Measurements from ENCODE around the gene RHOBTB3. TPM values are rescaled to one million over a fixed set of nuclear protein-coding genes. Genes with fewer than 3 reads are reported as not detected.

The RHOBTB3 gene
- total and polyA plus RNA-seq, 10 of the 15 experiments (the other 5 are each of a cell fraction or from before 2014, with no cell fraction given): 3.6 to 42.8 (median 8.4) TPM

DNA sequence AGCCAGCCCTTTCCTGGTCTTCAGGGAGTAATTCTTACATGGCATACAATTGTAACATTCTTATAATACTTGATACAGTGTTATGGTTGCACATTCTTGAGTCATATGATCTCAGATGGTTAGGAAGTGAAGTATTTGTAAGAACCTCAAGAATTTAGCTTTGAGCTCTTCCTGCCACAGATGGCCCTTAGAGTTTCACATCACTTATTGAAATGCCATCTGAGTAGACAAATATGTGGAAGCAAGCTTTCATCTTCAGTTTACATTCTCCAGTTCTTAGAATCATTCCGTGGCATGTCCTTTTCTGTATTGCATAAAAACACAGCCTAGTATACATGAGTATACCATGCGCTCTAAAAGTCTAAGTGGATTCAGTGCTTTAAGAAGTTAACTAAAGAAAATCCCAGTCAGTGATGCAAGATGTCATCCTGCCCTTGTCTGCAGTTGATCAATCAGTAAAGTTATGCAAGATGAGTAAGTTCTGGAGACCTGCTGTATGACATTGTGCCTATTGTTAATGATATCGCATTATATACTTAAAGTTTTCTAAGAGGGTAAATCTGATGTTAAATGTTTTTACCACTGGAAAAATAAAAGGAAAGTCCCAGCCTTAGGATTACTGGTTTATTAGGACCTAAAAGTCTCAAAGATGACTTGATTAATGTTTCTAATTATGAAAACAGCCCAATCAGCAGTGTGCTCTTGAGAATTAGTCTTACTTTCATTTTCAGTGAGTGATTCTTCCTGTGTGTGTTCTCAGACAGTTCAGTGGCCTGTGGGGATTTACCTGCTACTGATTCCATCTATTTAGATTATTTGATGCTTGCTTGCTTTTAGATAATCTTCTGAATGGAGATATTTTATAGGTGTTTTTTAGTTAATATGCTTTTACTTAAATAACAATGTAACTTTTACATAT lies 29.4 kb downstream of the RHOBTB3 start:
- H3K9ac ChIP-seq (ENCODE audit: control insufficient read depth, insufficient read depth, low read length): peak overlapping the region; percentile 52
- no peaks in the 10 kb centered on the region for H3K79me2 ChIP-seq (ENCODE audit: control insufficient read depth, insufficient read depth, low read length)
- H3K27me3 ChIP-seq (replicated peaks in 1 of 2; ENCODE audit: control insufficient read depth in 2 of 2, insufficient read depth in 2 of 2, low read length in 1 of 2): no peaks in the 10 kb centered on the region
- ChIA-PET CTCF (interaction anchor here (0.9 to 5.2 kb wide), 7 partner anchors 21 to 114 kb away, joined by 3 to 35 read pairs (median 5); partner anchors contain the start of gene RFESD), RAD21 (ENCODE audit: unreplicated experiment) (interaction anchor here (0.5 to 2.0 kb wide), 10 partner anchors 10 to 692 kb away, joined by 3 to 8 read pairs (median 4); partner anchors contain the start of genes RFESD and RHOBTB3), SMC1A (ENCODE audit: uncharacterized antibody, unreplicated experiment) (interaction anchor here (0.7 to 2.4 kb wide), 13 partner anchors 10 to 118 kb away, joined by 3 to 15 read pairs (median 6); partner anchors contain the start of genes GLRX, RFESD and RHOBTB3), POLR2A (interaction anchor here (0.5 to 2.0 kb wide), 6 partner anchors 8 to 96 kb away, joined by 3 to 4 read pairs (median 4); partner anchors contain the start of gene RHOBTB3)
- no TSS peak for BruUV-seq (replicated peaks)
- peak overlapping the region; percentile 91 for H3K4me2 ChIP-seq (ENCODE audit: control insufficient read depth, insufficient read depth)
- peak overlapping the region; percentile 94 for H3K27ac ChIP-seq (ENCODE audit: control insufficient read depth, insufficient read depth)
- FAIRE-seq: peak; percentile 91
- H3K36me3 ChIP-seq (ENCODE audit: control insufficient read depth in 2 of 2, insufficient read depth in 2 of 2, low read length in 1 of 2): peaks cover 2 to 5% of the 10 kb centered on the region in 2 experiments; a peak in 2 of 4 replicates
- H3K9me3 ChIP-seq (replicated peaks; ENCODE audit: control insufficient read depth, insufficient read depth, low read length): no peaks in the 10 kb centered on the region
- 5% methylated on average over 3 of the region's 3 CpGs for WGBS (ENCODE audit: insufficient coverage, insufficient replicate concordance, low lambda C conversion rate, missing lambda C conversion rate)
- peak; percentile 97 for ATAC-seq
- peaks cover 16% of the 10 kb centered on the region for H3K4me1 ChIP-seq (ENCODE audit: control insufficient read depth, insufficient read depth, low read length)
- peak; percentile 64 for DNase-seq (ENCODE audit: low read depth, low spot score)
- in situ Hi-C loops (cut with MboI): no loop called here
- peak overlapping the region; percentile 56 for H3K4me3 ChIP-seq
- intact Hi-C loops (cut with micrococcal nuclease; ENCODE audit: unreplicated experiment): loop anchor here (1.0 to 2.0 kb wide), 2 partner anchors 26 to 96 kb away; no protein-coding TSS in a partner anchor
- no peaks in the 10 kb centered on the region for H4K20me1 ChIP-seq (ENCODE audit: control insufficient read depth, insufficient read depth)
- peak overlapping the region; percentile 74 for H2AFZ ChIP-seq (ENCODE audit: control insufficient read depth, low read depth, low read length)
- TF ChIP-seq FOXM1 (IDR thresholded peaks at IDR 0.05; ENCODE audit: low read depth, low read length) (no peak), RBBP5 (conservative IDR thresholded peaks at IDR 0.05) (0 out of 2 replicates have a peak, but pooled peaks have one; percentile 47), NR2C2 (IDR thresholded peaks at IDR 0.05; ENCODE audit: borderline replicate concordance, control insufficient read depth, insufficient read length, low read depth) (no peak), JUND (IDR thresholded peaks at IDR 0.05; ENCODE audit: low read depth, low read length) (no peak), WRNIP1 (IDR thresholded peaks at IDR 0.05; ENCODE audit: borderline replicate concordance, low read depth, low read length) (no peak), RCOR1 (conservative IDR thresholded peaks at IDR 0.05; ENCODE audit: low read depth, low read length) (no peak), GABPA (IDR thresholded peaks at IDR 0.05; ENCODE audit: low read depth) (no peak), NFYA (IDR thresholded peaks at IDR 0.05; ENCODE audit: borderline replicate concordance, low read depth, low read length) (no peak), PAX5 (IDR thresholded peaks at IDR 0.05; ENCODE audit: borderline replicate concordance, low read depth, low read length) (no peak), DPF2 (IDR thresholded peaks at IDR 0.05) (0 out of 2 replicates have a peak, but pooled peaks have one; percentile 56), ZNF217 (IDR thresholded peaks at IDR 0.05) (peak; percentile 56; the same call in 1 of the 2 replicates), SMAD5 (IDR thresholded peaks at IDR 0.05; ENCODE audit: low read depth) (no peak), IKZF1 (conservative IDR thresholded peaks at IDR 0.05) (peak; percentile 38; the same call in 1 of the 2 replicates), NFIC (IDR thresholded peaks at IDR 0.05; ENCODE audit: low read depth, low read length) (peak; percentile 55; the same call in 1 of the 2 replicates), SIN3A (IDR thresholded peaks at IDR 0.05; ENCODE audit: low read depth, low read length) (no peak)
- TF ChIP-seq, protein P1, sequence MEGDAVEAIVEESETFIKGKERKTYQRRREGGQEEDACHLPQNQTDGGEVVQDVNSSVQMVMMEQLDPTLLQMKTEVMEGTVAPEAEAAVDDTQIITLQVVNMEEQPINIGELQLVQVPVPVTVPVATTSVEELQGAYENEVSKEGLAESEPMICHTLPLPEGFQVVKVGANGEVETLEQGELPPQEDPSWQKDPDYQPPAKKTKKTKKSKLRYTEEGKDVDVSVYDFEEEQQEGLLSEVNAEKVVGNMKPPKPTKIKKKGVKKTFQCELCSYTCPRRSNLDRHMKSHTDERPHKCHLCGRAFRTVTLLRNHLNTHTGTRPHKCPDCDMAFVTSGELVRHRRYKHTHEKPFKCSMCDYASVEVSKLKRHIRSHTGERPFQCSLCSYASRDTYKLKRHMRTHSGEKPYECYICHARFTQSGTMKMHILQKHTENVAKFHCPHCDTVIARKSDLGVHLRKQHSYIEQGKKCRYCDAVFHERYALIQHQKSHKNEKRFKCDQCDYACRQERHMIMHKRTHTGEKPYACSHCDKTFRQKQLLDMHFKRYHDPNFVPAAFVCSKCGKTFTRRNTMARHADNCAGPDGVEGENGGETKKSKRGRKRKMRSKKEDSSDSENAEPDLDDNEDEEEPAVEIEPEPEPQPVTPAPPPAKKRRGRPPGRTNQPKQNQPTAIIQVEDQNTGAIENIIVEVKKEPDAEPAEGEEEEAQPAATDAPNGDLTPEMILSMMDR (IDR thresholded peaks at IDR 0.05 in 2 of 3, conservative IDR thresholded peaks at IDR 0.05 in 1 of 3; ENCODE audit: control insufficient read depth in 2 of 3, extremely low read depth in 1 of 3, insufficient read depth in 1 of 3, low read depth in 3 of 3, low read length in 3 of 3): no peak
- TF ChIP-seq, protein P2, sequence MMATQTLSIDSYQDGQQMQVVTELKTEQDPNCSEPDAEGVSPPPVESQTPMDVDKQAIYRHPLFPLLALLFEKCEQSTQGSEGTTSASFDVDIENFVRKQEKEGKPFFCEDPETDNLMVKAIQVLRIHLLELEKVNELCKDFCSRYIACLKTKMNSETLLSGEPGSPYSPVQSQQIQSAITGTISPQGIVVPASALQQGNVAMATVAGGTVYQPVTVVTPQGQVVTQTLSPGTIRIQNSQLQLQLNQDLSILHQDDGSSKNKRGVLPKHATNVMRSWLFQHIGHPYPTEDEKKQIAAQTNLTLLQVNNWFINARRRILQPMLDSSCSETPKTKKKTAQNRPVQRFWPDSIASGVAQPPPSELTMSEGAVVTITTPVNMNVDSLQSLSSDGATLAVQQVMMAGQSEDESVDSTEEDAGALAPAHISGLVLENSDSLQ (IDR thresholded peaks at IDR 0.05): peak; percentile 55
- TF ChIP-seq, protein P3, sequence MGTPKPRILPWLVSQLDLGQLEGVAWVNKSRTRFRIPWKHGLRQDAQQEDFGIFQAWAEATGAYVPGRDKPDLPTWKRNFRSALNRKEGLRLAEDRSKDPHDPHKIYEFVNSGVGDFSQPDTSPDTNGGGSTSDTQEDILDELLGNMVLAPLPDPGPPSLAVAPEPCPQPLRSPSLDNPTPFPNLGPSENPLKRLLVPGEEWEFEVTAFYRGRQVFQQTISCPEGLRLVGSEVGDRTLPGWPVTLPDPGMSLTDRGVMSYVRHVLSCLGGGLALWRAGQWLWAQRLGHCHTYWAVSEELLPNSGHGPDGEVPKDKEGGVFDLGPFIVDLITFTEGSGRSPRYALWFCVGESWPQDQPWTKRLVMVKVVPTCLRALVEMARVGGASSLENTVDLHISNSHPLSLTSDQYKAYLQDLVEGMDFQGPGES (IDR thresholded peaks at IDR 0.05): no peak
- TF ChIP-seq, protein P4, sequence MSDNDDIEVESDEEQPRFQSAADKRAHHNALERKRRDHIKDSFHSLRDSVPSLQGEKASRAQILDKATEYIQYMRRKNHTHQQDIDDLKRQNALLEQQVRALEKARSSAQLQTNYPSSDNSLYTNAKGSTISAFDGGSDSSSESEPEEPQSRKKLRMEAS (IDR thresholded peaks at IDR 0.05; ENCODE audit: low read depth, low read length): no peak
